ENCODE measurements around the gene COG5. TPM values are rescaled to one million over a fixed set of nuclear protein-coding genes. Genes with fewer than 3 reads are reported as not detected.

The COG5 gene
- total RNA-seq, 1 experiment from 2014 or later = 43.9 TPM

GRCh38 chr7:107162475-107162874, 401.2 kb downstream of the COG5 start:
- Mint-ChIP-seq H3K9me3 (ENCODE audit: unreplicated experiment) (no peaks in the 10 kb centered on the region), H3K36me3 (ENCODE audit: insufficient read depth, unreplicated experiment) (peaks cover 2% of the 10 kb centered on the region), H3K27ac (ENCODE audit: unreplicated experiment) (no peak overlapping the region), H3K27me3 (ENCODE audit: insufficient read depth, unreplicated experiment) (no peaks in the 10 kb centered on the region), H3K4me3 (ENCODE audit: unreplicated experiment) (no peak overlapping the region), H3K4me1 (ENCODE audit: low read depth, unreplicated experiment) (no peaks in the 10 kb centered on the region)
- Histone ChIP-seq H3K9me3 (no peaks in the 10 kb centered on the region), H3K27me3 (replicated peaks; ENCODE audit: control insufficient read depth, insufficient read depth, low read length) (no peaks in the 10 kb centered on the region), H3K4me3 (ENCODE audit: low read depth, low read length) (no peak overlapping the region), H3K4me1 (no peaks in the 10 kb centered on the region), H3K36me3 (ENCODE audit: control insufficient read depth, insufficient read depth, low read length) (no peaks in the 10 kb centered on the region)
- no TSS peak for BruUV-seq (replicated peaks)
- intact Hi-C loops (cut with micrococcal nuclease; ENCODE audit: unreplicated experiment) = loop anchor here (10.0 kb wide), 1 partner anchor 878 kb away; the partner anchor contains the start of gene NAMPT
- CTCF ChIA-PET = no interaction called here
- POLR2A ChIA-PET = no interaction called here
- no peak for TF ChIP-seq CTCF (IDR thresholded peaks at IDR 0.05; ENCODE audit: insufficient read depth in 1 of 2, low read depth in 1 of 2, low read length in 1 of 2, severe bottlenecking in 1 of 2, unreplicated experiment in 1 of 2)
- no peak for DNase-seq

DNA sequence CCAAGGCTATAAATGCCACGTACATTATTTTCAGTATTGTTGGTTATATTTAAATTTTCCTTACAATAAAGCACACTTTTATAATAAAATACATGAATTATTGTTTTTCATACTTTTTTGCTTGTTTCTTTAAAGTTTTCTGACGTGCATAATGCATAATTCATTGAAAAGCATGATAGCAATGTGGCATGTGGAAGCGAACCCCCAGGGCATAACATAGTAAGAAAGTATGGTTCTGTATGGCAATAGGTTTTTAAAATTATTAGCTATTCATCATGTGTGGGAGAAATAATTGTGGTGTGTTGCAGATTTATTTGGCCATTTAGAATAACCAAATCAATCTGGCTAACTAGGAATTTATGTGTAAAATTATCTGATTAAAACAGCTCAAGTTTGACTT, 402.3 kb downstream of the COG5 start:
- Mint-ChIP-seq H3K27ac (ENCODE audit: unreplicated experiment) (no peak overlapping the region), H3K4me3 (ENCODE audit: unreplicated experiment) (no peak overlapping the region), H3K4me1 (ENCODE audit: low read depth, unreplicated experiment) (no peaks in the 10 kb centered on the region), H3K27me3 (ENCODE audit: insufficient read depth, unreplicated experiment) (no peaks in the 10 kb centered on the region), H3K9me3 (ENCODE audit: unreplicated experiment) (no peaks in the 10 kb centered on the region), H3K36me3 (ENCODE audit: insufficient read depth, unreplicated experiment) (no peaks in the 10 kb centered on the region)
- no peak overlapping the region for H3K4me3 ChIP-seq (ENCODE audit: low read depth, low read length)
- intact Hi-C loops (cut with micrococcal nuclease; ENCODE audit: unreplicated experiment) = loop anchor here (10.0 kb wide), 1 partner anchor 877 kb away; the partner anchor contains the start of gene NAMPT
- H3K27me3 ChIP-seq (replicated peaks; ENCODE audit: control insufficient read depth, insufficient read depth, low read length) = no peaks in the 10 kb centered on the region
- no peak for TF ChIP-seq CTCF (IDR thresholded peaks at IDR 0.05; ENCODE audit: insufficient read depth in 1 of 2, low read depth in 1 of 2, low read length in 1 of 2, severe bottlenecking in 1 of 2, unreplicated experiment in 1 of 2)
- no peaks in the 10 kb centered on the region for H3K9me3 ChIP-seq
- no peaks in the 10 kb centered on the region for H3K4me1 ChIP-seq
- CTCF ChIA-PET = no interaction called here
- no peak for DNase-seq
- POLR2A ChIA-PET = no interaction called here
- no TSS peak for BruUV-seq (replicated peaks)
- no peaks in the 10 kb centered on the region for H3K36me3 ChIP-seq (ENCODE audit: control insufficient read depth, insufficient read depth, low read length)

GRCh38 chr7:107160389-107160788, 403.3 kb downstream of the COG5 start:
- Mint-ChIP-seq H3K9me3 (ENCODE audit: unreplicated experiment) (no peaks in the 10 kb centered on the region), H3K27me3 (ENCODE audit: insufficient read depth, unreplicated experiment) (no peaks in the 10 kb centered on the region), H3K27ac (ENCODE audit: unreplicated experiment) (no peak overlapping the region), H3K36me3 (ENCODE audit: insufficient read depth, unreplicated experiment) (no peaks in the 10 kb centered on the region), H3K4me3 (ENCODE audit: unreplicated experiment) (no peak overlapping the region), H3K4me1 (ENCODE audit: low read depth, unreplicated experiment) (no peaks in the 10 kb centered on the region)
- no peaks in the 10 kb centered on the region for H3K9me3 ChIP-seq
- intact Hi-C loops (cut with micrococcal nuclease; ENCODE audit: unreplicated experiment) = loop anchor here (10.0 kb wide), 1 partner anchor 876 kb away; the partner anchor contains the start of gene NAMPT
- no peaks in the 10 kb centered on the region for H3K4me1 ChIP-seq
- no peak for DNase-seq
- ChIA-PET CTCF (no interaction called here), POLR2A (no interaction called here)
- no peaks in the 10 kb centered on the region for H3K36me3 ChIP-seq (ENCODE audit: control insufficient read depth, insufficient read depth, low read length)
- no peak overlapping the region for H3K4me3 ChIP-seq (ENCODE audit: low read depth, low read length)
- TF ChIP-seq CTCF (IDR thresholded peaks at IDR 0.05; ENCODE audit: insufficient read depth in 1 of 2, low read depth in 1 of 2, low read length in 1 of 2, severe bottlenecking in 1 of 2, unreplicated experiment in 1 of 2) = no peak
- no peaks in the 10 kb centered on the region for H3K27me3 ChIP-seq (replicated peaks; ENCODE audit: control insufficient read depth, insufficient read depth, low read length)
- BruUV-seq (replicated peaks) = no TSS peak

Data from Caco-2 (cell line).